ENCODE data around the gene PPP2R3A. TPM values are rescaled to one million over a fixed set of nuclear protein-coding genes. Genes with fewer than 3 reads are reported as not detected.

The PPP2R3A gene
- total and polyA plus RNA-seq, 2 experiments from 2014 or later = 6.4 to 15.2 TPM

DNA sequence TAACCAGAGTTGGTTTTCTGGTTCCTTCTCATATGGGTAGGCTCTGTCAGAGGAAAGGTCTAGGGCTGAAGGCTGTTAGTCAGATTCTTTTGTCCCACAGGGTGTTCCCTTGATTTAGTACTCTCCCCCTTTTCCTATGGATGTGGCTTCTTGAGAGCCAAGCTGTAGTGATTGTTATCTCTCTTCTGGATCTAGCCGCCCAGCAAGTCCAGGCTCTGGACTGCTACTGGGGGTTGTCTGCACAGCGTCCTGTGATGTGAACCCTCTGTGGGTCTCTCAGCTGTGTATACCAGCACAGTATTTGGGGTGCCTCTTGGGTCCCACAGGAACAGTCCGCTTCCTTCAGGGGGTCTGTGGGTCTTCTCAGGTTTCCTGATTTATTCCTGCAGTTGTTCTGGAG, 70.8 kb downstream of the PPP2R3A start:
- H3K9me2 ChIP-seq (ENCODE audit: insufficient read depth) = no peaks in the 10 kb centered on the region
- peaks cover 17% of the 10 kb centered on the region; the same call in 2 of the 3 replicates for H3K36me3 Mint-ChIP-seq (ENCODE audit: low read depth)
- no peak overlapping the region for H3K27ac ChIP-seq (ENCODE audit: low read depth)
- no peaks in the 10 kb centered on the region for H3K4me1 ChIP-seq (ENCODE audit: insufficient read depth)
- H3K27me3 ChIP-seq (ENCODE audit: insufficient read depth) = no peaks in the 10 kb centered on the region
- ATAC-seq (no peak), DNase-seq (ENCODE audit: low spot score) (no peak)
- H3K9me3 Mint-ChIP-seq = 0 out of 3 replicates have a peak, but pooled peaks cover 4% of the 10 kb centered on the region
- H3K36me3 ChIP-seq (ENCODE audit: insufficient read depth) = no peaks in the 10 kb centered on the region
- peaks cover 2% of the 10 kb centered on the region for H3K27me3 Mint-ChIP-seq (ENCODE audit: insufficient read depth, low read depth, poor library complexity)
- no peak overlapping the region for H2AFZ ChIP-seq
- no peaks in the 10 kb centered on the region for H3K4me1 Mint-ChIP-seq
- no peak overlapping the region for H3K4me3 Mint-ChIP-seq
- peaks cover 3% of the 10 kb centered on the region; the same call in 1 of the 2 replicates for H3K79me2 ChIP-seq (replicated peaks; ENCODE audit: insufficient read depth)
- H3K27ac Mint-ChIP-seq = no peak overlapping the region
- TF ChIP-seq EZH2phosphoT487 (IDR thresholded peaks at IDR 0.05; ENCODE audit: unreplicated experiment) (no peak), CREB1 (CRISPR knock-in tag; IDR thresholded peaks at IDR 0.05; ENCODE audit: low read depth) (no peak), NANOG (IDR thresholded peaks at IDR 0.05; ENCODE audit: borderline replicate concordance) (no peak), POLR2AphosphoS5 (IDR thresholded peaks at IDR 0.05; ENCODE audit: low read depth) (no peak), JUNB (IDR thresholded peaks at IDR 0.05; ENCODE audit: unreplicated experiment) (no peak)
- TF ChIP-seq, protein P1, sequence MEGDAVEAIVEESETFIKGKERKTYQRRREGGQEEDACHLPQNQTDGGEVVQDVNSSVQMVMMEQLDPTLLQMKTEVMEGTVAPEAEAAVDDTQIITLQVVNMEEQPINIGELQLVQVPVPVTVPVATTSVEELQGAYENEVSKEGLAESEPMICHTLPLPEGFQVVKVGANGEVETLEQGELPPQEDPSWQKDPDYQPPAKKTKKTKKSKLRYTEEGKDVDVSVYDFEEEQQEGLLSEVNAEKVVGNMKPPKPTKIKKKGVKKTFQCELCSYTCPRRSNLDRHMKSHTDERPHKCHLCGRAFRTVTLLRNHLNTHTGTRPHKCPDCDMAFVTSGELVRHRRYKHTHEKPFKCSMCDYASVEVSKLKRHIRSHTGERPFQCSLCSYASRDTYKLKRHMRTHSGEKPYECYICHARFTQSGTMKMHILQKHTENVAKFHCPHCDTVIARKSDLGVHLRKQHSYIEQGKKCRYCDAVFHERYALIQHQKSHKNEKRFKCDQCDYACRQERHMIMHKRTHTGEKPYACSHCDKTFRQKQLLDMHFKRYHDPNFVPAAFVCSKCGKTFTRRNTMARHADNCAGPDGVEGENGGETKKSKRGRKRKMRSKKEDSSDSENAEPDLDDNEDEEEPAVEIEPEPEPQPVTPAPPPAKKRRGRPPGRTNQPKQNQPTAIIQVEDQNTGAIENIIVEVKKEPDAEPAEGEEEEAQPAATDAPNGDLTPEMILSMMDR (conservative IDR thresholded peaks at IDR 0.05; ENCODE audit: low read depth in 2 of 2) = no peak
- no peaks in the 10 kb centered on the region for H4K20me1 ChIP-seq (replicated peaks; ENCODE audit: insufficient read depth)
- no peak overlapping the region for H3K4me2 ChIP-seq
- no peak overlapping the region for H3K4me3 ChIP-seq
- no peaks in the 10 kb centered on the region for H3F3A ChIP-seq (replicated peaks; ENCODE audit: low read depth)

DNA sequence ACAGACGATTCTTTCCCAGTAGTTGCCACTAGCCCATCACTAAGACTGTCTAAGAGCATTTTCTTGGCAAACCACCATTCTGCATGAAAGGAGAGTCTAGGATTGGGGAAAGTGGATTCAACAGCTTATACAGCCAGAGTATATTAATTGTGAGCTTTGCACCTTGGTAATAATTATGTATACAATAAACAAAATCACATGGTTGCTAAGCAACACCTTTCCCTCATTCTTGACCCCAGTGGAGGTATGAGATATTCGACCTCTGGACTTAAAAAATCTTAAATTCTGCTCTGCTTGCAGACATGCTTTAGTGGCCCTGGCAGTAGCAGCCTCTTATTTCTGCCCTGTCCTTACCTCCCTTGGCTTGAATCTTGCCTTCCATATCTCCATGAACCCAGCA, 73.1 kb downstream of the PPP2R3A start:
- Histone ChIP-seq H3F3A (replicated peaks; ENCODE audit: low read depth) (no peaks in the 10 kb centered on the region), H3K4me2 (no peak overlapping the region), H3K27ac (ENCODE audit: low read depth) (no peak overlapping the region), H3K4me3 (no peak overlapping the region), H3K79me2 (replicated peaks; ENCODE audit: insufficient read depth) (no peaks in the 10 kb centered on the region), H2AFZ (no peak overlapping the region), H3K36me3 (ENCODE audit: insufficient read depth) (no peaks in the 10 kb centered on the region), H4K20me1 (replicated peaks; ENCODE audit: insufficient read depth) (no peaks in the 10 kb centered on the region), H3K27me3 (ENCODE audit: insufficient read depth) (no peaks in the 10 kb centered on the region), H3K9me2 (ENCODE audit: insufficient read depth) (no peaks in the 10 kb centered on the region), H3K4me1 (ENCODE audit: insufficient read depth) (peaks cover 8% of the 10 kb centered on the region; the same call in 1 of the 2 replicates)
- Mint-ChIP-seq H3K4me3 (no peak overlapping the region), H3K9me3 (no peaks in the 10 kb centered on the region), H3K36me3 (ENCODE audit: low read depth) (peaks cover 4% of the 10 kb centered on the region; the same call in 2 of the 3 replicates), H3K4me1 (peaks cover 7% of the 10 kb centered on the region; the same call in 2 of the 3 replicates), H3K27me3 (ENCODE audit: insufficient read depth, low read depth, poor library complexity) (no peaks in the 10 kb centered on the region), H3K27ac (no peak overlapping the region)
- ATAC-seq (no peak), DNase-seq (ENCODE audit: low spot score) (no peak)
- TF ChIP-seq STAT1 (IDR thresholded peaks at IDR 0.05; ENCODE audit: unreplicated experiment) (no peak), NANOG (IDR thresholded peaks at IDR 0.05; ENCODE audit: borderline replicate concordance) (no peak), POLR2AphosphoS5 (IDR thresholded peaks at IDR 0.05; ENCODE audit: low read depth) (no peak), ZNF462 (CRISPR knock-in tag; IDR thresholded peaks at IDR 0.05) (no peak), ZNF331 (CRISPR knock-in tag; IDR thresholded peaks at IDR 0.05; ENCODE audit: low read depth) (no peak), ZNF114 (CRISPR knock-in tag; IDR thresholded peaks at IDR 0.05) (no peak), JUNB (IDR thresholded peaks at IDR 0.05; ENCODE audit: unreplicated experiment) (no peak), ETS1 (IDR thresholded peaks at IDR 0.05) (no peak)
- TF ChIP-seq, protein P1 (conservative IDR thresholded peaks at IDR 0.05; ENCODE audit: low read depth in 2 of 2) = no peak
